GM19193 (cell line): Measurements from ENCODE around the gene NINJ1.

Experiments used
- POLR2A ChIP-seq: IDR thresholded peaks from 4 replicates; pipeline ENCODE4 v1.6.1; 2011; ENCODE audit not compliant: insufficient read depth, insufficient read length; ENCODE audit errors: extremely low read depth

The NINJ1 gene

GRCh38 chr9:93134015-93134739 is at the start of gene NINJ1:
NINJ1 (minus strand) TSS chr9:93134251; CDS start chr9:93134217, 34 bp downstream.
- TF ChIP-seq POLR2A: peak; percentile 64

GRCh38 chr9:93183131-93183662 is 49.1 kb upstream of the NINJ1 start:
- TF ChIP-seq POLR2A: no peak

- TF ChIP-seq POLR2A: no peak
These were observed 48.5 kb upstream of the NINJ1 start for GRCh38 chr9:93182572-93182971.

GRCh38 chr9:93181672-93182435 is 47.8 kb upstream of the NINJ1 start:
- no peak for TF ChIP-seq POLR2A

- no peak for TF ChIP-seq POLR2A
These were observed 46.9 kb upstream of the NINJ1 start for GRCh38 chr9:93180938-93181337.

- no peak for TF ChIP-seq POLR2A
These were observed 45.1 kb upstream of the NINJ1 start for GRCh38 chr9:93178851-93179786.

GRCh38 chr9:93177676-93178075 is 43.6 kb upstream of the NINJ1 start:
- TF ChIP-seq POLR2A: no peak

GRCh38 chr9:93174976-93175375 is 40.9 kb upstream of the NINJ1 start:
- TF ChIP-seq POLR2A: no peak

GRCh38 chr9:93173365-93174051 is 39.5 kb upstream of the NINJ1 start:
- TF ChIP-seq POLR2A: no peak

GRCh38 chr9:93172666-93173364 is 38.8 kb upstream of the NINJ1 start:
- no peak for TF ChIP-seq POLR2A

- no peak for TF ChIP-seq POLR2A
These were observed 37.4 kb upstream of the NINJ1 start for GRCh38 chr9:93171261-93171990.

- no peak for TF ChIP-seq POLR2A
These were observed 36.5 kb upstream of the NINJ1 start for GRCh38 chr9:93170571-93170970.

GRCh38 chr9:93169444-93169843 is 35.4 kb upstream of the NINJ1 start:
- TF ChIP-seq POLR2A: no peak
